Measurements from ENCODE around the gene ATP2C1.
"Not testable (repeated sequence)": the region's sequence is repeated elsewhere in the genome, so short reads cannot be mapped to it uniquely, and the experiment has no call there.

The ATP2C1 gene

DNA sequence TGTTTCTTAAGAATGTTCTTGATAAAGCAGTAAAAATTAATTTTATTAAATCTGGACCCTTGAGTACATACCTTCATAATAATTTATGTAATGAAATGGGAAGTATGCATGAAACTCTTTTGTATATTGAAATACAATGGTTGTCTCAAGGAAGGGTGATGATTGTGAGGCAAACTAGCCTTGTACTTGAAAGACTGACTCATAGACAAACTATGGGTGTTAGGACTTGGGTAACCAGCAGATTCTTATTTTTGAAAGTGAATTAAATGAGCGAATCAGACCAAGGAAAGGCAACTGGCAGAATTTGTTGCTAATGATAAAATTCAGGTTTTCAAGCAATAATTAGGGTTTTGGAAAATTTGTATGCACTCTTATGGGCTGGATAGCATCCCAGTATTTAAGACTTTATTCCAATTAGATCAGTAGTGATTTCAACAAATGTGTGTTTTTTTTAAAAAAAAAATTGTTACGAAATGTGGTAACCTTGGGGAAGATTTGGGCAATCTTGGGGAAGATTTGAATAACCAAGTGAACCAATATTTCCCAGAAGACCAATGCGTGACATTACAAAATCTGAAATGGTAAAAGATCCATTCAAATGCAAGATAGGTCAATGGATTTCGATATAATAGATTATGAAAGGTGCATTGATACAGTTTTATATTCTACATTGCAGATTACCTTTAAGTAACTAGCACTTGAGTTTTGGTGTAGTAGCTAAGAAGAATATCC lies 42.0 kb downstream of the ATP2C1 start:
- DNase-seq (ENCODE audit: low read depth in 3 of 3, low spot score in 1 of 3): no peak

DNA sequence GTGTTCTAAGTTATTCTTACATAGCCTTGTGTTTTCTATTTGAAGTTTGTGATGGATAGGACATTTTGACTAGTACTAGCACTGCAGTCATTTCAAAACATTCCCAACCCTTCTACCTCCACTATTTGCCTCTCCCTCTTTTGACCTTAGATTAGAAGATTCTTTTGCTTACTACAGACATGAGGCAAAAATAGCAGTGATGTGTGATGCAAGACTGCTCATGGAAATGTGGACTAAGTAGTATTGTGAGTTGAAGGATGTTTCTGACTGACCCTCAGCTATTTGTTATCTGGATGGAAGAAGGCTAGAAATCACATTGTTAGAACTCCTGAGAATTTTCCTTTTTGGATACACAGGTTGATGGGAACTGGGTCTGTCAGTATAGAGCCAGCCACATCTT lies 45.9 kb downstream of the ATP2C1 start:
- DNase-seq (ENCODE audit: low read depth in 3 of 3, low spot score in 1 of 3): no peak

DNA sequence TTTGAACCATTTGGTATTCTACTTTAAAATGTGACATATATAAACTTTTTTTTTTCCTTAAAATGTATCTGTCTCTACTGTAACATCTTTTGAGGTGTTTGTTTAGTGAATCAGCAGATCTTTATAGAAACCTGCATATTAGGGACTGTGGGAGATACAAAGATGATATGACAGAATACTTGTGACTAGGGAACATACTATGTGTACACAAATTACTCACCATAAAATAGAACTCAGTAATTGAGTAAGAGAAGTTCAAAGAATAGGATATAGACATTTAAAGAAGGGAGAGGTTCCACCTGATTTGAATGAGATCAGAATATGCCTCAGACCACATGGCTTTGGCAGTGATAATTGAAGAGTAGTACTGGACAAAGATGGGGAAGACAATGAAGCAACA lies 47.9 kb downstream of the ATP2C1 start:
- DNase-seq (ENCODE audit: low read depth in 3 of 3, low spot score in 1 of 3): no peak

DNA sequence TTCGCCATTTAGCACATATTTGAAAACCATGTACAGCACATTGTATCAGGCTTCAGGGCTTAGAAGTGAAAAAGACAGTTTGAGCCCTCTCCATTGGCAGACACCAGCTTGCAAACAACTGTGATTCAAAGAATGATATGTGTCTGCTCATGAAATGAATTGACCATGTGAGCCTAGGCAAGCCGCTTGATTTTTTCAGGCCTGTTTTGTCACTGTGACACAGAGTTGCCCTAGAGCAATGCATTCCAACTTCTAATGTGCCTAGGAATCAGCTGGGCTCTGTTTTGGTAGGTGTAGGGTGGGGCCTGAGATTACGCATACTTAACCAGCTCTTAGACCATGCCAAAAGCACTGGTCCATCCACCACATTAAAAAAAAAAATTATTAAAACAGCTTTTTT lies 53.0 kb downstream of the ATP2C1 start:
- DNase-seq (ENCODE audit: low read depth in 3 of 3, low spot score in 1 of 3): no peak

DNA sequence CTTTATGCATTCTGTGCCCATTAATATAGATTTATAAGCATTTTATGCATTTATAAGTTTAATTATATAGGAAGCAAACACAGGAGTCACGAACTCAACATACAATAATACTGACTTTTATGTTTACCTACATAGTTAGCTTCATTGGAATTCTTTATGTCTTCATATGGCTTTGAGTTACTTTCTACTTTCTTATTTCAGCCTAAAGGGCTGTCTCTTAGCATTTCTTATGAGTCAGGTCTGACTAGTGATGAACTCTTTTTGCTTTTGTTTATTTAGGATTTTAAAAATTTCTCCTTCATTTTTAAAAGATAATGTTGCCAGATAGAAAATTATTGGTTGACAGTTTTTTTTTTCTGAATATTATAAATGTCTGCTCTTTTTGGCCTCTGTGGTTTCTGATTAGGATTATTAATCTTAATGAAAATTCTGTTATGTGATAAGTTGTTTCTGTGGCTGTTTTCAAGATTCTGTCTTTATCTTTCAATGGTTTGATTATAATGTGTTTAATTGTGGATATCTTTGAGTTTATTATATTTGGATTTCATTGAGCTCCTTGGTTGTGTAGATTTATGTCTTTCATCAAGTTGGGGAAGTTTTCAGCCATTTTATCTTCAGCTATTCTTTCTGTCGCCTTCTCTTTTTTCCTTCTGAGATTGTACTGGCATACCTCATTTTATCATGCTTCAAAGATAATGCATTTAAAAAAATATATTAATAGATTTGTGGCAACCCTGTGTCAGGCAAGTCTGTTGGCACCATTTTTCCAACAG lies 54.3 kb downstream of the ATP2C1 start:
- DNase-seq (ENCODE audit: low read depth in 3 of 3, low spot score in 1 of 3): no peak

DNA sequence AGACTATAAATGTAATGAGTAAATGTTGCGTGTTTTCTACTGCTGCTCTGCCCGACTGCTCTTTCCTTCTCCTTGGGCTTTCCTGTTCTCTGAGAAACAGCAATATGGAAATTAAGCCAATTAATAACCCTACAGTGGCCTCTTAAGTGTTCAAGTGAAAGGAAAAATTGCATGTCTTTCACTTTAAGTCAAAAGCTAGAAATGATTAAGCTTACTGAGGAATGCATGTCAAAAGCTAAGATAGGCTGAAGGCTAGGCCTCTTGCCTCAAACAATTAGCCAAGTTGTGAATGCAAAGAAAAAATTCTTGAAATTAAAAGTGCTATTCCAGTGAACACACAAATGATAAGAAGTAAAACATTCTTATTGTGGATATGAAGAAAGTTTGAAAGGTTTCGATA lies 55.0 kb downstream of the ATP2C1 start:
- no peak for DNase-seq (ENCODE audit: low read depth in 3 of 3, low spot score in 1 of 3)

DNA sequence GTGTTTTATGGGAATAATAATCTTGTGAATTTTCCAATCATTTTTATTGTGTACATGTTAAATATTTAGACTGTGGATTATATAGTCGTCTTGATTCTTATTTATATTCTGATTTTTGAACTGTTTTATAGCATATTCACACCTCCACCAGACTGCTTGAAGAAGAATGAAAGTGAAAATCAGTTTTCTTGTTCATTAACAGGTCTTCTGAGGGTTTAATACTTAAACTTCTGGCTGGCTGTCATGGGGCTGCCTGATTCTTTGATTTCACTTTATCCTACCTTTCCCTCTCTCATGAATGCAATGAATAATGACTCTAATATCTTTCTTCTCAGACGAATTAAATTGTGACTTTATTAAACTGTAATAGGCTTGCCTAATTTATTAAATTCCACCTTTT lies 56.2 kb downstream of the ATP2C1 start:
- no peak for DNase-seq (ENCODE audit: low read depth in 3 of 3, low spot score in 1 of 3)

DNA sequence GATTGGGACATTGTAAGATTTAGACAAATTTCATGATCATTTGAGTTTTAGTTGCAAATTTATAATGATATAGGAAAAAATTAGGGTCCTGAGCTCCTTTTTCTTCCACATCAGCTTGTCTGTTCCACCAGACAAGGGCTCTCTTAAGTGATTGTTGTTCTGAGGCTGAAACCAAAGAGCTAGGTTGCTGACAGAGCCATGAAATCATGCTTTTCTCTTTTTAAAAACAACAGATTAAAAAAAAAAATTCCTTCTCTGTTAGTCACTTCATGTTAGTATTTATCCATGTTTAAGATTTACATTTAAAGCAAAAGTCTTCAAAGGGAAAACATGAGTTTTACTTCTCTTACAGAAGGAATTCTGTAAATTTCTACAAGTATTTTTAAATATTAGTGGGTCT lies 56.8 kb downstream of the ATP2C1 start:
- no peak for DNase-seq (ENCODE audit: low read depth in 3 of 3, low spot score in 1 of 3)

DNA sequence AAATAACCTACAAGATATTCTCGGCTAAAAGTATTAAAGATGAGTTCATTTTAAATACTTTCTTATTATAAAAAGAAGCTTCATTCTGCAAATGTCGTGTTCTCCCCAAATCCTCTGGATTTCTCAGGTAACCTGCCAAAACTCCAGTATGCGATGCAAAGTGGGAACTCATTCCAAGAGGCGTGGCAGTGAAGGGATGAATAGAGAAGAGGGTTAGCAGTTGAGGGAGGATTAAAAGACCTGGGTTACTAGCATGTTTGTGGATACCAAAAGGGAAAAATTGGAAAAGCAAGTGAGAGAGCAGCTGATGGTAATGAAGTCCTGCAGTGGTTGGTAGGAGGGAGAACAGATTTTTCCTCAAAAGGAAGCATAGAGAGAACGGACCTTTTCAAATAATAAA lies 61.6 kb downstream of the ATP2C1 start:
- no peak for DNase-seq (ENCODE audit: low read depth in 3 of 3, low spot score in 1 of 3)

DNA sequence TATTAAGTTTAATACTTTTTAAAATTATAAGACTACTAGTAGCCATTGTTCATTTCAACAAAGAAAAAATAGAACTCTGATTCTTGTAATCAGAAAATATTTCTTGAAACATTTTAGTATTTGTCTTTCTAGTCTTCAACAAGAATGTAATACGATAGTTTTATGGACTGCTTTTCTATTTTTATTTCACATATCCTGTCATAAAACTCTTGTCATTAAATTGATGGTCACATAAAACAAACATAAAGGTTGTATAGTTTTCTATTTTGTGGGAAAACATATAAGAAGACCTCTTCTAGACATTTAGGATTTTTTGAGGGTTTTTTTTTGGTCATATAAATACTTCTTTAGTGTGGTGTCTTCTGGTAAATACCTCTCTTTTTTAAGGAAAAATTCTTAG lies 62.4 kb downstream of the ATP2C1 start:
- no peak for DNase-seq (ENCODE audit: low read depth in 3 of 3, low spot score in 1 of 3)

DNA sequence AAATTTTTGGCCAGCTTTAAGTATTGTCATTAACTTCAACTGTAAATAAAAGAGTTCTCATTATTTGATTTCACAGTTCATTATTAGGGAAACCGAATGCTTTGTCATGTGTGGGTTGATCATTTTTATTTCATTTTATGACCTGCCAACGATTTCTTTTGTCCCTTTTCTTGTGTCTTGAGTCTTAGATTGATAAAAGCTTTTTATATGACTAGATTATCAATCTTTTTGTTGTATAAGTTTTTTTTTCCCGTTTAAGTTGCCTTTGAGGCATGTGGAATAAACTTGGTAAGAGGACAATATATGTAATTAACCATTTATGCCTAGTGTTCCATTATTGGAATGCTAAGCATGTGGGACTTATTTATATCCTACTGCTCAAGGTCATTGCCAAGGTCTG lies 62.8 kb downstream of the ATP2C1 start:
- DNase-seq (ENCODE audit: low read depth in 3 of 3, low spot score in 1 of 3): no peak

DNA sequence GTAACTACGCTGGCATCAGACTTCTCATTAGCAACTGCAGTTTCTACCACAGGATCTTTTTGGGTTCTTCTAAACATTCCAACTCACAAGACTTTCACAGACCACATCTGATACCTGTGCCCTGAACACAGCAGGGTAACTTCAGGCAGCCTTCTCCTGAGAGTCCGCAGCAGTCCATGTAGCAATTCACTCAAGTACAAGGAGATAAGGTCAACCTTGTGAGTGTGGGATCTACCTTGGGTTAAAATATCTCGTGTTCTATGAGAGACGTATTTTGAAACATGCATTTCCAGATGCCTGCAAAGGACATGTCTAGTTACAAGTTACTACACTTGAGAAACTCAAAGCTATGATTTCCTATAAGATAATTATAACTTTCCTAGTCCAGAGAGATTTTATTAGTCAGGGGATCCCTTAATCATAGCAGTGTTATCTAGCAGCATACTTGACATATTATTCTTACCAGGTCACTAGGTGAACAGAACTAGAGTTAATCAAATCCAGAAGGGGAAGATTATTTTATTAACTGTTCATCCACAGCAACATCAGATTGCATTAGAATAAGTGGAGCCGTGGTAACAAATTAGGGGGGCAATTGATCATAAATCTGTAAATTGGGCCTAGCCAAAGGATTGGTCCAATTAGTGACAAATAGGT lies 66.4 kb downstream of the ATP2C1 start:
- no peak for DNase-seq (ENCODE audit: low read depth in 3 of 3, low spot score in 1 of 3)

DNA sequence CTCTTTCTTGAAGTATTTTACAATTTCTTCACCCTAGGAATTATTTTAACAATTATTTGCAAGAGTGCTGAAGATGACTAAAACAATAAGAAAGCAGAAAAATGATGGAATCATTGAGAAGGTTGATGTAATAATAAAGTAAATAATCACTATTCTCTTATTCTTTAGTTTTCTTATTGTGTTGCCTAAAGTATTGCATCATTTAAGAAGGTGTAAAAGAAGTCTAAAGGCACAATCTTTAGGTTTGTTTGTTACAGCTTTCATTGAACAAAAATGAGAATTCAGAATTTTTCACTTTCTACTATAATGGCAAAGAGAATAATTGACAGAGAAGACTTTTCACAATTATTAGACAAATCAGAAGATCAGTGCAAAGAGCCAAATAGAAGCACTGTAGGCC lies 67.6 kb downstream of the ATP2C1 start:
- no peak for DNase-seq (ENCODE audit: low read depth in 3 of 3, low spot score in 1 of 3)

DNA sequence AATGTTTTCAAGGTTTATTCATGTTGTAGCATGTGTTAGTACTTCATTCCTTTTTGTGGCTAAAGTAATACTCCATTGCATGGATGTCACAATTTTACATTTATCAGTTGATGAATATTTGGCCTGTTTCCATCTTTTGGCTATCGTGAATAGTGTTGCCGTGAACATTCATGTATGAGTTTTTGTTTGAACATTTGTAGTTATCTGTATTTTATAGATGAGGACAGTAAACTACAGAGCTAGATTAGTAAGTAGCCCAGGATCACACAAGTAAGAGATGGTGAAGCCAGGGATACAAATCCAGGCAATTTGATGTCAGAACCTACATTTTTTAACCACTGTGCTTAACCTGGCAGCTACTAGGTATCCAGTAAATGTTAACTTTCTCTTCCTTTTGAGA lies 69.6 kb downstream of the ATP2C1 start:
- no peak for DNase-seq (ENCODE audit: low read depth in 3 of 3, low spot score in 1 of 3)

DNA sequence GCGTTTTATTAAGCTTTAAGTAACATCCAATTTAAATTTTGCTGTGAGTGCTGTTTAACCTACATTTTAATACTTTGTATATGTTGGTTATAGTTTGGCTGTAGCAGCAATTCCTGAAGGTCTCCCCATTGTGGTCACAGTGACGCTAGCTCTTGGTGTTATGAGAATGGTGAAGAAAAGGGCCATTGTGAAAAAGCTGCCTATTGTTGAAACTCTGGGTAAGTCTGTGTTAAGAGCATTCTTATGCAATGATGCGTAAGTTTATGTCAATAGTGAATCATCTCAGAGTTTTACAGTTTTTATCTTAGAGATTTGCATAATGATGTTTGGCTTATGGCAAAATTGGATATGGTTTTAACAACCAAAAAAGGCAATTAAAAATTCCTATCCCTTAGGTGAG lies 70.0 kb downstream of the ATP2C1 start:
- no peak for DNase-seq (ENCODE audit: low read depth in 3 of 3, low spot score in 1 of 3)

DNA sequence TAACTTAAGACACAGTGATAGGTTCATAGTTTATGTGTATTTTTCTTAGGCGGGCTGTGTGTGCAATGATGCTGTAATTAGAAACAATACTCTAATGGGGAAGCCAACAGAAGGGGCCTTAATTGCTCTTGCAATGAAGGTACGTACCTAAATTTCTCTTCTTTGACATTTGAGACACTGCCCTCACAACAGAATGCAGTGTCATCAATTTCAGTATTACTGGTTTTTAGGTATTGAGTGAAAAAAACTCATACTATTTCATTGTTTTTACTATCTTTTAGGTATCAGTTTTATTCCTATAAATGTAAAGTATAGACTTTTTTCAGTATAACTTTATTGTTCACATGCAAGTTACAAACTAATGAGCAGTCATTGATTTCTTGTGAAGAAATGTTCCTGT lies 73.4 kb downstream of the ATP2C1 start:
- DNase-seq (ENCODE audit: low read depth in 3 of 3, low spot score in 1 of 3): no peak

DNA sequence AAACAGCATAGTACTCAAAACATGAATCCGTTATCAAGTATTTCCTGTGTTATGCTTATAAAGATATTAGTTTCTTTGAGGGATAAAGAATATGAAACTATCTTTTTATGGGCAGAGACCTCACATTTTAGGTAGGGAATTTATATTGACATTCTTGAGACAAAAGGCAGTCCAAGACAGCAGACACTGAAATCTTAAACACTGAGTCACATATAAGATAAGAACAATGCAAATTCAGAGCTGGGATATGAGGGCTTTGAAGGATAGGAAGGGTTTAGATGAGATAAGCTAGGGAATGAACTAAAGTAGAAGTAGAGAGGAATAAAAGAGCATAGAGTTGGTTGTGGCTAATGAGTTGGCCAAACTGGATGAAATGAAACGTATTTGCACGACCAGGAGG lies 74.3 kb downstream of the ATP2C1 start:
- DNase-seq (ENCODE audit: low read depth in 3 of 3, low spot score in 1 of 3): no peak

DNA sequence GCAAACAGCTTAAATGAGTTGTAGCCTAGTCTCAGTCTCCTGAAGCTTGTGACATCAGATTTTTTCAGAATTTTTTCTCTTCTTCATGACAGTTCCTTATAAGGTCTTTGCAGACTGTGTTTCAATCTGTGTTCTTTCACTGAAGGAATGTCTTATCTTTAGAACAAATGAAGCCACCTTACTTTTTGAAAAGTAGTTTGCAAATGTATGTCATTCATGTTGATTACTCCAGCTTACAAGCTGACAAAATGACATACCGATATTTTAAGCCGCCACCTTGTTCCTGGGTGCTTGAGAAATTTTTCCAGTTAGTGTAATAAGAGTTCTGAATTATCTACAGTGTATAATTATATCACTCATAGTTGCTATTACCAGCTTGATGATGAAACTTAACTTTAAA lies 75.7 kb downstream of the ATP2C1 start:
- no peak for DNase-seq (ENCODE audit: low read depth in 3 of 3, low spot score in 1 of 3)

DNA sequence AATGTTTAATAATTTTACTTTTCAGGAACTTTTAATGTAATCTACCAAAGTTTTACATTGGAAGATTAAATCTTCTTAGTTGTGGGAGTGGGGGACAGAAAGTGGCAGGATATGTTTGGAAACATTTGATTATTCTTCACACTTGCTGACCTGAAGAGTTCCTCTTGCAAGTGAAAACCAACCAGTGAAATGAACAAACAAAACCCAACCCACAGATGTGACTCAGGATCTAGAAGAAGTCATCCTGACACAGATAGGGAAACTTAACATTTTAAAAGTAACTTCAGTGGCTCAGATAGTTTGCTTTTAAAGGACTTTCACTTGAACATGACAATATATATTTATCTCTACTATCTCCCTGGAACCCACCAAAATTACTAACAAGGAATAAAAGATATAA lies 77.3 kb downstream of the ATP2C1 start:
- no peak for DNase-seq (ENCODE audit: low read depth in 3 of 3, low spot score in 1 of 3)

DNA sequence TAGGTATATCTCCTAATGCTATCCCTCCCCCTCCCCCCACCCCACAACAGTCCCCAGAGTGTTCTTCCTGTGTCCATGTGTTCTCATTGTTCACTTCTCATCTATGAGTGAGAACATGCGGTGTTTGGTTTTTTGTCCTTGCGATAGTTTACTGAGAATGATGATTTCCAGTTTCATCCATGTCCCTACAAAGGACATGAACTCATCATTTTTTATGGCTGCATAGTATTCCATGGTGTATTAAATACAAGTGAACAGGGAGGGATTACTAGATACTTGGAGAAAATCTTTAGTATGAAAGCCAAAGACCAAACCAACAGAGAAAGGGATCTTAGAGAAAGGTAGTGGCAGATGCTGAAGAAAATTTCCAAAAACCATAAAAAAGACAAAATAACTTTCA lies 78.7 kb downstream of the ATP2C1 start:
- not testable (repeated sequence) for DNase-seq (ENCODE audit: low read depth in 3 of 3, low spot score in 1 of 3)

DNA sequence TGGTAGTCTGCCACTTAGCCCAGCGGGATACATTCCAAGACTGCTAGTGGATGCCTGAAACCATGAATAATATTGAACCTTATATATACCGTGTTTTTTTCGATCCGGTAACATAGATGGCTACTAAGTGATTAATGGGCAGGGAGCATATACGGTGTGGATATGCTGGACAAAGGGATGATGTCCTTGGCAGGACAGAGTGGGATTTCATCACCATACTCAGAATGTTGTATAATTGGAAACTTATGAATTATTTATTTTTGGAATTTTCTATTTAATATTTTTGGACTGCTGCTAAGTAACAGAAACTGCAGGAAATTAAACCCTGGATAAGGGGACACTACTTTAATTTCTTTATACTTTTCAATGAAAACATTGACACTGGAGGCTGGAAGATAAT lies 79.5 kb downstream of the ATP2C1 start:
- no peak for DNase-seq (ENCODE audit: low read depth in 3 of 3, low spot score in 1 of 3)

DNA sequence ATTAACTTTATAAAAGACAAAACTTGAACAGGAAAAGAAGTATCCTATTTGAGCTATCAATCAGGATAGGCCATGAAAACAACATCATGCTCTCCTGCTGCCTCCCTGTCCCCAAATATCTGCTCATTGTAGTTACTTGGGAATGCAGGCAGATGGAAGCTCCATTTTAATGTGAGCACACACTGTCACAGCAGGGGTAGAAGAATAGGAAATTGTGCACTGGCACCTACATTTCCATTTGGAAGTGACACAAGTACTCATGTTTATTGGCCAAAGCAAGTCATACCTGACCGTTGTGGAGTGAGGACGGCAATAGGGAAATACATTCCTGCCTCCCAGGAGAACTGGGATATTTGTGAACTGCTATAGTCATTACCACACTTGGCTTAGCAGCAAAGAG lies 80.3 kb downstream of the ATP2C1 start:
- no peak for DNase-seq (ENCODE audit: low read depth in 3 of 3, low spot score in 1 of 3)
